GM12878 (cell line): Measurements from ENCODE around the gene ZNF780B. TPM values are rescaled to one million over a fixed set of nuclear protein-coding genes. Genes with fewer than 3 reads are reported as not detected.
A peak's percentile ranks its signal among the peaks of the same experiment; 100 is the strongest.

Experiments
- ATAC-seq: fragments of 200-7000 bp; cut with Tn5 transposase; 3 replicates; pipeline ENCODE4 v1.9.1; 2020; ENCODE audit warnings: mild to moderate bottlenecking, moderate library complexity
- BruUV-seq: library from RNA; stranded (reverse); fragments of 400-500 nt; replicated peaks from 2 replicates; lab custom pipeline; 2021; lab: Mats Ljungman, UMichigan
- CTCF ChIA-PET: fragments of 300-600 bp; sonication (Branson Sonifier 250); formaldehyde crosslinking; extraction: SDS; loops from one replicate; lab custom pipeline; 2021; ENCODE audit warnings: inconsistent platforms; lab: Yijun Ruan, JAX
- POLR2A ChIA-PET: fragments of 350-600 bp; formaldehyde crosslinking; extraction: SDS; loops from one replicate; lab custom pipeline; 2021; ENCODE audit warnings: inconsistent platforms; lab: Charles Lee
- RAD21 ChIA-PET: fragments of 300-600 bp; sonication (Branson Sonifier 250); formaldehyde crosslinking; loops from one replicate; lab custom pipeline; 2023; ENCODE audit warnings: antibody characterized with exemption; ENCODE audit not compliant: unreplicated experiment; lab: Charles Lee
- SMC1A ChIA-PET: fragments of 300-600 bp; sonication (Branson Sonifier 250); formaldehyde crosslinking; loops from one replicate; lab custom pipeline; 2023; ENCODE audit not compliant: unreplicated experiment, uncharacterized antibody; lab: Charles Lee
- DNase-seq: peaks from one replicate; pipeline ENCODE4 v3.0.0-alpha.2; 2011; ENCODE audit warnings: low read depth, low spot score
- FAIRE-seq: peaks from 3 replicates; lab custom pipeline; 2011; peaks lifted over from hg19 to GRCh38; lab: Jason Lieb, UNC
- H2AFZ ChIP-seq: 2 replicates; pipeline ENCODE4 v1.6.0; 2011; ENCODE audit warnings: low read depth, low read length, control low read depth; ENCODE audit not compliant: control insufficient read depth
- H3K27ac ChIP-seq: 2 replicates; pipeline ENCODE4 v1.5.1; 2011; ENCODE audit warnings: control low read depth; ENCODE audit not compliant: control insufficient read depth, insufficient read depth
- H3K27me3 ChIP-seq, 2 experiments: replicated peaks in 1 of 2; 2 replicates each; pipeline versions ENCODE4 v1.6.0 to v1.6.1; 2011; ENCODE audit warnings: low read length in 1 of 2; ENCODE audit not compliant: control insufficient read depth in 2 of 2, insufficient read depth in 2 of 2
- H3K36me3 ChIP-seq, 2 experiments: 2 replicates each; pipeline ENCODE4 v1.5.1; 2011; ENCODE audit warnings: low read length in 1 of 2; ENCODE audit not compliant: control insufficient read depth in 2 of 2, insufficient read depth in 2 of 2
- H3K4me1 ChIP-seq: 2 replicates; pipeline ENCODE4 v1.6.1; 2011; ENCODE audit warnings: mild to moderate bottlenecking, low read length, moderate library complexity, mixed read lengths; ENCODE audit not compliant: control insufficient read depth, insufficient read depth
- H3K4me2 ChIP-seq: 2 replicates; pipeline ENCODE4 v1.6.0; 2011; ENCODE audit warnings: control low read depth; ENCODE audit not compliant: control insufficient read depth, insufficient read depth
- H3K4me3 ChIP-seq: fragments of 200-600 bp; sonication (generic); 2 replicates; pipeline ENCODE4 v1.5.1; 2016
- H3K79me2 ChIP-seq: 2 replicates; pipeline ENCODE4 v1.6.0; 2011; ENCODE audit warnings: low read length; ENCODE audit not compliant: control insufficient read depth, insufficient read depth
- H3K9ac ChIP-seq: 2 replicates; pipeline ENCODE4 v1.8.0; 2011; ENCODE audit warnings: low read length, control low read depth, mixed read lengths; ENCODE audit not compliant: control insufficient read depth, insufficient read depth
- H3K9me3 ChIP-seq: replicated peaks from 3 replicates; pipeline ENCODE4 v1.5.1; 2011; ENCODE audit warnings: mild to moderate bottlenecking, low read length; ENCODE audit not compliant: control insufficient read depth, insufficient read depth
- H4K20me1 ChIP-seq: 2 replicates; pipeline ENCODE4 v1.6.0; 2011; ENCODE audit not compliant: control insufficient read depth, insufficient read depth
- DPF2 ChIP-seq: fragments of 450-650 bp; IDR thresholded peaks from 2 replicates; pipeline ENCODE4 v1.6.1; 2017; ENCODE audit warnings: mild to moderate bottlenecking
- JUND ChIP-seq: IDR thresholded peaks from 2 replicates; pipeline ENCODE4 v1.6.1; 2012; ENCODE audit warnings: low read depth, mild to moderate bottlenecking, low read length, improper control_type of control experiment, moderate library complexity
- POLR2A ChIP-seq: IDR thresholded peaks from 2 replicates; pipeline ENCODE4 v1.6.1; 2011; ENCODE audit warnings: low read depth, mild to moderate bottlenecking, low read length
- RUNX3 ChIP-seq: IDR thresholded peaks from 2 replicates; pipeline ENCODE4 v1.6.1; 2012; ENCODE audit warnings: low read length, inconsistent platforms
- SMARCA5 ChIP-seq: fragments of 450-650 bp; IDR thresholded peaks from 2 replicates; pipeline ENCODE4 v1.6.1; 2017; ENCODE audit warnings: mild to moderate bottlenecking
- WGBS: methylation state at CpG from one replicate; pipeline ENCODE4 v1.1.6; 2016; ENCODE audit warnings: low lambda C conversion rate; ENCODE audit not compliant: insufficient replicate concordance, insufficient coverage; ENCODE audit errors: missing lambda C conversion rate; 5-methylcytosine and 5-hydroxymethylcytosine counted together
- in situ Hi-C: fragments of 300-500 bp; cut with MboI; formaldehyde crosslinking; loops from 9 replicates; pipeline ENCODE4 v1.14.3; 2018; ENCODE audit warnings: mixed read lengths
- intact Hi-C: fragments of 100-400 bp; cut with micrococcal nuclease; formaldehyde crosslinking; loops from one replicate; pipeline ENCODE4 v1.14.2; 2022; ENCODE audit not compliant: unreplicated experiment
- polyA plus RNA-seq, 11 experiments: library from polyadenylated mRNA; depleted of rRNA in 4 of 11; unstranded in 6 of 11; stranded (reverse) in 5 of 11; fragments of >200 nt; fragmentation: Nextera tagmentation in 4 of 11; fragmentation: Illumina TruSeq in 1 of 11; extraction: Ambion mirVana in 4 of 11; extraction: Trizol in 1 of 11; gene quantifications; 1 replicate in 1 of 11; 2 replicates in 10 of 11; pipeline versions ENCODE4 v1.2.1 to v1.2.3, GENCODE V29; 2011 to 2016; ENCODE audit warnings: inconsistent platforms in 2 of 11, missing spikeins in 2 of 11, low read depth in 1 of 11
- total RNA-seq, 4 experiments: library from RNA; depleted of rRNA in 3 of 4; stranded (reverse); fragments of >200 nt in 3 of 4; fragmentation: Illumina TruSeq in 1 of 4; extraction: Trizol in 1 of 4; gene quantifications; 2 replicates each; pipeline versions ENCODE4 v1.2.1 to v1.2.3, GENCODE V29; 2013 to 2021
- TF ChIP-seq, protein P1 (sequence below): fragments of 450-650 bp; IDR thresholded peaks from 2 replicates; pipeline ENCODE4 v1.6.1; 2017; ENCODE audit warnings: mild to moderate bottlenecking, low read depth, inconsistent platforms; ENCODE audit not compliant: poor library complexity, severe bottlenecking
- TF ChIP-seq, protein P2 (sequence below): IDR thresholded peaks from 2 replicates; pipeline ENCODE4 v1.6.1; 2012; ENCODE audit warnings: improper control_type of control experiment, low read depth, low read length; ENCODE audit not compliant: insufficient replicate concordance

ZNF780B gene
- total and polyA plus RNA-seq, 10 of the 15 experiments (the other 5 are each of a cell fraction or from before 2014, with no cell fraction given), result 7.3 to 24.0 (median 12.3) TPM

DNA sequence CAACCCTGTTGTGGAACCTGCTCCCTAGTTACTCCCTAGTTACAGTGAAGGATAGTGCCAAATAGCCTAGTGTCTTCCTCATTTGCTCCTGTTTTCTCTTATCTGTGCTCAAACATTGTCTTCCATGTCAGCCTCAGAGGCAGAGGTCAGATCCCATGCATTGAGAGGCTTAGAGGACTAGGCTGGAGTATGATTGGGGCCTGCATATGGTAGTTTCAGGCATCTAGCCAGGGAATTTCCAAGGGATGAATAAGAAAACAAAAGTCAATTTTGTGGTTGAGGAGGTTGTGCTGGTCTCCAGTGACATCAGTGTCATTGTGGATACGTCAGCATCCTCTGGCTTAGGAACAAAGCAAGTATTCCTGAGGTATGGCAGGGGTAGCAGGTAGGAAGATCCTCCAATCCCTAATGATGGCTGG lies 49.7 kb downstream of the ZNF780B start:
- Histone ChIP-seq H3K4me2 (no peak overlapping the region; the same call in 1 of the 2 replicates), H3K4me1 (peaks cover 3% of the 10 kb centered on the region; the same call in 1 of the 2 replicates), H3K79me2 (no peaks in the 10 kb centered on the region), H3K9ac (no peak overlapping the region), H3K9me3 (no peaks in the 10 kb centered on the region; the same call in 1 of the 3 replicates), H3K27me3 (no peaks in the 10 kb centered on the region), H3K27ac (no peak overlapping the region), H3K4me3 (no peak overlapping the region), H2AFZ (no peak overlapping the region), H3K36me3 (peaks cover 2 to 16% of the 10 kb centered on the region in 2 experiments; a peak in 3 of 4 replicates), H4K20me1 (no peaks in the 10 kb centered on the region)
- no peak for ATAC-seq
- peak; percentile 65 for FAIRE-seq
- TF ChIP-seq RUNX3, result peak; percentile 35; the same call in 1 of the 2 replicates
- TF ChIP-seq, protein P1, sequence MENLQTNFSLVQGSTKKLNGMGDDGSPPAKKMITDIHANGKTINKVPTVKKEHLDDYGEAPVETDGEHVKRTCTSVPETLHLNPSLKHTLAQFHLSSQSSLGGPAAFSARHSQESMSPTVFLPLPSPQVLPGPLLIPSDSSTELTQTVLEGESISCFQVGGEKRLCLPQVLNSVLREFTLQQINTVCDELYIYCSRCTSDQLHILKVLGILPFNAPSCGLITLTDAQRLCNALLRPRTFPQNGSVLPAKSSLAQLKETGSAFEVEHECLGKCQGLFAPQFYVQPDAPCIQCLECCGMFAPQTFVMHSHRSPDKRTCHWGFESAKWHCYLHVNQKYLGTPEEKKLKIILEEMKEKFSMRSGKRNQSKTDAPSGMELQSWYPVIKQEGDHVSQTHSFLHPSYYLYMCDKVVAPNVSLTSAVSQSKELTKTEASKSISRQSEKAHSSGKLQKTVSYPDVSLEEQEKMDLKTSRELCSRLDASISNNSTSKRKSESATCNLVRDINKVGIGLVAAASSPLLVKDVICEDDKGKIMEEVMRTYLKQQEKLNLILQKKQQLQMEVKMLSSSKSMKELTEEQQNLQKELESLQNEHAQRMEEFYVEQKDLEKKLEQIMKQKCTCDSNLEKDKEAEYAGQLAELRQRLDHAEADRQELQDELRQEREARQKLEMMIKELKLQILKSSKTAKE, result no peak
- ChIA-PET CTCF (no interaction called here), RAD21 (no interaction called here), SMC1A (no interaction called here), POLR2A (no interaction called here)
- intact Hi-C loops, result no loop called here
- in situ Hi-C loops, result no loop called here
- BruUV-seq, result no TSS peak
- 93% methylated on average over 1 of the region's 1 CpG for WGBS
- no peak for DNase-seq

DNA sequence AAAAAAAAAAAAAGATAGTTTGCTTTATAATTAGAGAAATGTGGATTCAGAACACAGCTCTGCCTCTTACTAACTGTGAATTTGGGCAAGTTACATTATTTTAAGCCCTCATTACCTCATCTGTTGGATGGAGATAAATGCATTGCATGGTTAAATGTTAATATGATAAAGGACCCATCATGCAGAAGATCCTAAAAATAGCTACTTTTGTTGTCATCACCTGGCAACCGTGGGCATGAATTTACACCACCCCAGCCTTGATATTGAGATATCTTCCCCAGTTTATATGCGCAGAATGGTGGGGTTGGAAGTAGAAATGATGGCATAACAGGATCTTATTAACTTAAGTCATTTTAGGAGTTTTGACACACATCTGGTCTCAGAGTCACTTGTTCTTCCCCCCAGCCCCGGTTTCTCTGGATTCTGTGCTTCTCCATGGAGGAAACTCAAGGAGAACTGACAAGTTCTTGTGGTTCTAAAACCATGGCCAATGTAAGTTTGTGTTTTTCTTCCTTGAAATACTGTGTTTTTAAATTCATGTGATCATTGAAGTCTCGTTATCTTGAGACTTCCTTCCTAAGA lies 50.2 kb downstream of the ZNF780B start:
- RAD21 ChIA-PET, result interaction anchor here (0.8 to 1.1 kb wide), 2 partner anchors 8 to 9 kb away, joined by 3 to 4 read pairs; partner anchors contain the start of gene ZNF546
- Histone ChIP-seq H3K79me2 (no peaks in the 10 kb centered on the region), H2AFZ (no peak overlapping the region), H3K27ac (no peak overlapping the region), H3K4me2 (no peak overlapping the region), H3K36me3 (peaks cover 2 to 16% of the 10 kb centered on the region in 2 experiments; a peak in 3 of 4 replicates), H3K4me1 (peaks cover 3% of the 10 kb centered on the region; the same call in 1 of the 2 replicates), H3K4me3 (no peak overlapping the region), H3K9me3 (no peaks in the 10 kb centered on the region; the same call in 1 of the 3 replicates), H3K27me3 (no peaks in the 10 kb centered on the region), H4K20me1 (no peaks in the 10 kb centered on the region), H3K9ac (no peak overlapping the region)
- intact Hi-C loops (no loop called here), in situ Hi-C loops (no loop called here)
- FAIRE-seq (no peak), ATAC-seq (no peak), DNase-seq (no peak)
- POLR2A ChIA-PET, result interaction anchor here (0.6 to 0.7 kb wide), 2 partner anchors 44 to 560 kb away, joined by 3 read pairs; partner anchors contain the start of gene SUPT5H
- whole genome bisulfite sequencing, result 58% methylated on average over 4 of the region's 4 CpGs
- CTCF ChIA-PET, result no interaction called here
- SMC1A ChIA-PET, result interaction anchor here (1.2 kb wide), 1 partner anchor 51 kb away, joined by 3 read pairs; no protein-coding TSS in a partner anchor
- BruUV-seq, result no TSS peak
- TF ChIP-seq, protein P2, sequence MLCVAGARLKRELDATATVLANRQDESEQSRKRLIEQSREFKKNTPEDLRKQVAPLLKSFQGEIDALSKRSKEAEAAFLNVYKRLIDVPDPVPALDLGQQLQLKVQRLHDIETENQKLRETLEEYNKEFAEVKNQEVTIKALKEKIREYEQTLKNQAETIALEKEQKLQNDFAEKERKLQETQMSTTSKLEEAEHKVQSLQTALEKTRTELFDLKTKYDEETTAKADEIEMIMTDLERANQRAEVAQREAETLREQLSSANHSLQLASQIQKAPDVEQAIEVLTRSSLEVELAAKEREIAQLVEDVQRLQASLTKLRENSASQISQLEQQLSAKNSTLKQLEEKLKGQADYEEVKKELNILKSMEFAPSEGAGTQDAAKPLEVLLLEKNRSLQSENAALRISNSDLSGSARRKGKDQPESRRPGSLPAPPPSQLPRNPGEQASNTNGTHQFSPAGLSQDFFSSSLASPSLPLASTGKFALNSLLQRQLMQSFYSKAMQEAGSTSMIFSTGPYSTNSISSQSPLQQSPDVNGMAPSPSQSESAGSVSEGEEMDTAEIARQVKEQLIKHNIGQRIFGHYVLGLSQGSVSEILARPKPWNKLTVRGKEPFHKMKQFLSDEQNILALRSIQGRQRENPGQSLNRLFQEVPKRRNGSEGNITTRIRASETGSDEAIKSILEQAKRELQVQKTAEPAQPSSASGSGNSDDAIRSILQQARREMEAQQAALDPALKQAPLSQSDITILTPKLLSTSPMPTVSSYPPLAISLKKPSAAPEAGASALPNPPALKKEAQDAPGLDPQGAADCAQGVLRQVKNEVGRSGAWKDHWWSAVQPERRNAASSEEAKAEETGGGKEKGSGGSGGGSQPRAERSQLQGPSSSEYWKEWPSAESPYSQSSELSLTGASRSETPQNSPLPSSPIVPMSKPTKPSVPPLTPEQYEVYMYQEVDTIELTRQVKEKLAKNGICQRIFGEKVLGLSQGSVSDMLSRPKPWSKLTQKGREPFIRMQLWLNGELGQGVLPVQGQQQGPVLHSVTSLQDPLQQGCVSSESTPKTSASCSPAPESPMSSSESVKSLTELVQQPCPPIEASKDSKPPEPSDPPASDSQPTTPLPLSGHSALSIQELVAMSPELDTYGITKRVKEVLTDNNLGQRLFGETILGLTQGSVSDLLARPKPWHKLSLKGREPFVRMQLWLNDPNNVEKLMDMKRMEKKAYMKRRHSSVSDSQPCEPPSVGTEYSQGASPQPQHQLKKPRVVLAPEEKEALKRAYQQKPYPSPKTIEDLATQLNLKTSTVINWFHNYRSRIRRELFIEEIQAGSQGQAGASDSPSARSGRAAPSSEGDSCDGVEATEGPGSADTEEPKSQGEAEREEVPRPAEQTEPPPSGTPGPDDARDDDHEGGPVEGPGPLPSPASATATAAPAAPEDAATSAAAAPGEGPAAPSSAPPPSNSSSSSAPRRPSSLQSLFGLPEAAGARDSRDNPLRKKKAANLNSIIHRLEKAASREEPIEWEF, result no peak
- TF ChIP-seq DPF2 (no peak), SMARCA5 (no peak), JUND (no peak), POLR2A (no peak)
